Ovary (tissue), 9 donors: ENCODE data around the gene CALR. TPM values are rescaled to one million over a fixed set of nuclear protein-coding genes. Genes with fewer than 3 reads are reported as not detected.
"Not testable (repeated sequence)": the region's sequence is repeated elsewhere in the genome, so short reads cannot be mapped to it uniquely, and the experiment has no call there.

ENCODE experiments used
- DNase-seq, 5 donors: peaks; one replicate each; pipeline ENCODE4 v3.0.0-alpha.2; 2019 to 2020
- H3K27ac ChIP-seq, 2 donors: fragments of 200-600 bp; one replicate each; pipeline versions ENCODE4 v1.5.1 to v1.8.0; 2019 to 2022
- H3K27me3 ChIP-seq: fragments of 200-600 bp; one replicate; pipeline ENCODE4 v1.8.0; 2022
- H3K36me3 ChIP-seq: fragments of 200-600 bp; sonication (generic); one replicate; pipeline ENCODE4 v1.5.1; 2019
- H3K4me1 ChIP-seq: one replicate; pipeline ENCODE4 v1.8.1; 2013; ENCODE audit warnings: mild to moderate bottlenecking, moderate library complexity; ENCODE audit not compliant: insufficient read depth
- H3K4me3 ChIP-seq: fragments of 200-600 bp; sonication (generic); one replicate; pipeline ENCODE4 v1.5.1; 2017
- H3K9me3 ChIP-seq, 2 donors: fragments of 200-600 bp in 1 of 2; sonication (generic) in 1 of 2; one replicate each; pipeline versions ENCODE4 v1.5.1 to v1.8.1; 2013 to 2019; ENCODE audit warnings: mild to moderate bottlenecking in 1 of 2, moderate library complexity in 1 of 2
- CTCF ChIP-seq, 3 donors: fragments of 450-650 bp in 2 of 3; fragments of 200-600 bp in 1 of 3; IDR thresholded peaks; one replicate each; pipeline versions ENCODE4 v1.5.1 to v1.8.0; 2016 to 2022; ENCODE audit warnings: antibody characterized with exemption in 3 of 3, mild to moderate bottlenecking in 1 of 3
- EP300 ChIP-seq: sonication (generic); formaldehyde crosslinking; IDR thresholded peaks from one replicate; pipeline ENCODE4 v1.6.1; 2017; ENCODE audit warnings: antibody characterized with exemption
- POLR2A ChIP-seq: fragments of 450-650 bp; IDR thresholded peaks from one replicate; pipeline ENCODE4 v1.6.1; 2017; ENCODE audit warnings: antibody characterized with exemption, mild to moderate bottlenecking, moderate library complexity
- WGBS, 3 donors: extraction: QIAGEN DNeasy Blood & Tissue Kit in 1 of 3; methylation state at CpG; one replicate each; pipeline versions ENCODE4 v1.1.5 to v1.1.7; 2013 to 2017; 5-methylcytosine and 5-hydroxymethylcytosine counted together
- intact Hi-C, 4 donors: fragments of 100-400 bp; cut with DNase I; formaldehyde crosslinking; loops; one replicate each; pipeline versions ENCODE4 v1.11.0 to v1.15.1; 2022 to 2023
- polyA plus RNA-seq, 2 donors: library from polyadenylated mRNA; stranded (reverse); fragments of 200-250 nt in 1 of 2; fragments of 350-450 nt in 1 of 2; fragmentation: Illumina TruSeq in 1 of 2; extraction: RNeasy Lipid Tissue Mini Kit (QIAGEN cat#74804) in 1 of 2; gene quantifications; one replicate each; pipeline ENCODE4 v1.2.3, GENCODE V29; 2013 to 2014
- total RNA-seq, 7 donors: library from RNA; depleted of rRNA in 2 of 7; stranded (reverse); fragments of >200 nt in 2 of 7; fragmentation: NEBNext Ultra II Directional in 3 of 7; extraction: Animal tissue kit (Norgen Biotek cat#: 25700) in 3 of 7; gene quantifications; one replicate each; pipeline versions ENCODE4 v1.1.0 to v1.2.4, GENCODE V29; 2016 to 2023
- donor health status: DM: no; HTN: no; CAD: no; lungs with moderate emphysema.
- donor health status: DM: no; HTN: no; CAD: no.
- donor health status: Bipolar disorder and iron deficiency.
- donor health status: DM: yes; HTN: yes; CAD: no.
- donor health status: DM: no; HTN: no; CAD: no.
- donor health status: DM: yes; HTN: yes; CAD: no.

Gene CALR
- total and polyA plus RNA-seq, 9 donors = 211 to 1,094 (median 450) TPM

GRCh38 chr19:12970070-12970820 is 31.8 kb downstream of the CALR start:
- 86 to 90% (median 87%) methylated on average over 7 of the region's 7 CpGs for WGBS, 3 donors
- H3K27ac ChIP-seq = no peak overlapping the region
- H3K4me3 ChIP-seq = no peak overlapping the region
- H3K4me1 ChIP-seq = no peaks in the 10 kb centered on the region
- H3K27me3 ChIP-seq = no peaks in the 10 kb centered on the region
- no peaks in the 10 kb centered on the region for H3K36me3 ChIP-seq
- intact Hi-C loops = loop anchor here in 2 of 4 donors (10.0 kb wide), 1 partner anchor 625 kb away; no protein-coding TSS in a partner anchor
- TF ChIP-seq POLR2A (no peak), EP300 (no peak), CTCF (IDR thresholded peaks at IDR 0.05) (no peak)
- H3K9me3 ChIP-seq = no peaks in the 10 kb centered on the region
- DNase-seq = no peak

GRCh38 chr19:12973236-12973635 is 34.8 kb downstream of the CALR start:
- Histone ChIP-seq H3K27ac (no peak overlapping the region), H3K9me3 (no peaks in the 10 kb centered on the region), H3K4me3 (no peak overlapping the region), H3K36me3 (no peaks in the 10 kb centered on the region), H3K4me1 (peaks cover 2% of the 10 kb centered on the region), H3K27me3 (no peaks in the 10 kb centered on the region)
- 80 to 86% (median 80%) methylated on average over 16 of the region's 16 CpGs for WGBS, 3 donors
- intact Hi-C loops = loop anchor here in 2 of 4 donors (10.0 kb wide), 1 partner anchor 622 kb away; no protein-coding TSS in a partner anchor
- DNase-seq = no peak
- TF ChIP-seq POLR2A (no peak), EP300 (no peak)

GRCh38 chr19:12974301-12975220 is 36.2 kb downstream of the CALR start:
- H3K27ac ChIP-seq = no peak overlapping the region
- intact Hi-C loops = loop anchor here (5.0 to 10.0 kb wide), 3 partner anchors 288 to 620 kb away; no protein-coding TSS in a partner anchor

GRCh38 chr19:12975221-12975741 is 36.9 kb downstream of the CALR start:
- TF ChIP-seq CTCF (IDR thresholded peaks at IDR 0.05) (no peak), POLR2A (no peak), EP300 (no peak)
- Histone ChIP-seq H3K9me3 (no peaks in the 10 kb centered on the region), H3K4me3 (no peak overlapping the region), H3K4me1 (peaks cover 2% of the 10 kb centered on the region), H3K36me3 (no peaks in the 10 kb centered on the region), H3K27me3 (no peaks in the 10 kb centered on the region), H3K27ac (no peak overlapping the region)
- 55 to 73% (median 70%) methylated on average over 12 to 17 of the region's 17 CpGs for WGBS, 3 donors
- DNase-seq = no peak
- intact Hi-C loops = loop anchor here (5.0 to 10.0 kb wide), 3 partner anchors 287 to 620 kb away; no protein-coding TSS in a partner anchor

More at GRCh38 chr19:12974301-12975220, 36.2 kb downstream of the CALR start:
- Histone ChIP-seq H3K36me3 (no peaks in the 10 kb centered on the region), H3K27me3 (no peaks in the 10 kb centered on the region), H3K9me3 (no peaks in the 10 kb centered on the region), H3K4me1 (peaks cover 2% of the 10 kb centered on the region), H3K4me3 (no peak overlapping the region)
- 65 to 70% (median 69%) methylated on average over 15 to 19 of the region's 19 CpGs for WGBS, 3 donors
- TF ChIP-seq CTCF (IDR thresholded peaks at IDR 0.05) (no peak), POLR2A (no peak), EP300 (no peak)
- DNase-seq = peak in 1 of 5 donors; percentile 34

- DNase-seq, H3K4me3 ChIP-seq, H3K27ac ChIP-seq, H3K27me3 ChIP-seq, H3K4me1 ChIP-seq, H3K9me3 ChIP-seq, H3K36me3 ChIP-seq: not testable (repeated sequence)
- intact Hi-C loops = loop anchor here (2.0 to 10.0 kb wide), 4 partner anchors 119 to 619 kb away; no protein-coding TSS in a partner anchor
- 71 to 84% (median 81%) methylated on average over 7 of the region's 7 CpGs for WGBS, 3 donors
These were observed 37.7 kb downstream of the CALR start for GRCh38 chr19:12976109-12976508.
